Left cardiac atrium (tissue), 4 donors: ENCODE measurements around the gene TRMT61A. TPM values are rescaled to one million over a fixed set of nuclear protein-coding genes. Genes with fewer than 3 reads are reported as not detected.
A peak's percentile ranks its signal among the peaks of the same experiment; 100 is the strongest.

Experiments
- ATAC-seq, 2 donors: fragments of 200-7000 bp; cut with Tn5 transposase; one replicate each; pipeline ENCODE4 v1.9.1; 2020; ENCODE audit warnings: mild to moderate bottlenecking in 2 of 2, moderate library complexity in 2 of 2
- DNase-seq: peaks from one replicate; pipeline ENCODE4 v3.0.0-alpha.2; 2020
- intact Hi-C, 2 donors: fragments of 100-400 bp; cut with DNase I; formaldehyde crosslinking; loops; one replicate each; pipeline versions ENCODE4 v1.14.1 to v1.15.1; 2022 to 2023
- total RNA-seq, 2 donors: library from RNA; stranded (reverse); fragmentation: NEBNext Ultra II Directional; extraction: Animal tissue kit (Norgen Biotek cat#: 25700); gene quantifications; one replicate each; pipeline ENCODE4 v1.2.1, GENCODE V29; 2021
- donor health status: DM: no; HTN: yes; CAD: no.
- donor health status: DM: no; HTN: yes; CAD: no; lungs with severe emphysema.
- donor health status: DM: yes; HTN: yes; CAD: no.
- donor health status: Dilated cardiomyopathy.

TRMT61A gene
- total RNA-seq, 2 donors from 2014 or later = 6.0 to 8.5 TPM

GRCh38 chr14:103552011-103552845 is 23.2 kb downstream of the TRMT61A start:
- peak; percentile 69 for DNase-seq
- ATAC-seq = peak; percentile 51 to 52
- intact Hi-C loops = no loop called here

GRCh38 chr14:103552846-103553210 is 23.8 kb downstream of the TRMT61A start:
- intact Hi-C loops = no loop called here
- DNase-seq (no peak), ATAC-seq (no peak)

- DNase-seq (peak; percentile 20), ATAC-seq (no peak)
- intact Hi-C loops = no loop called here
These were observed 26.8 kb downstream of the TRMT61A start for GRCh38 chr14:103555559-103556337.

GRCh38 chr14:103556946-103557758 is 28.2 kb downstream of the TRMT61A start:
- intact Hi-C loops = no loop called here
- DNase-seq = no peak

GRCh38 chr14:103558071-103558882 is 29.3 kb downstream of the TRMT61A start:
- ATAC-seq = no peak
- intact Hi-C loops = no loop called here
- DNase-seq = no peak

More at GRCh38 chr14:103556946-103557758, 28.2 kb downstream of the TRMT61A start:
- no peak for ATAC-seq

- DNase-seq (no peak), ATAC-seq (no peak)
- intact Hi-C loops = no loop called here
These were observed 30.8 kb downstream of the TRMT61A start for GRCh38 chr14:103559766-103560165.

- ATAC-seq = no peak
- intact Hi-C loops = no loop called here
- no peak for DNase-seq
These were observed 31.7 kb downstream of the TRMT61A start for GRCh38 chr14:103560691-103561090.

- intact Hi-C loops = no loop called here
- ATAC-seq (peak; percentile 45 to 64), DNase-seq (peak; percentile 75)
These were observed 32.6 kb downstream of the TRMT61A start for GRCh38 chr14:103561381-103562178.

- ATAC-seq = peak; percentile 61 to 78
- intact Hi-C loops = no loop called here
- peak; percentile 65 for DNase-seq
These were observed 33.1 kb downstream of the TRMT61A start for GRCh38 chr14:103562179-103562428.

GRCh38 chr14:103562429-103563225 is 33.6 kb downstream of the TRMT61A start, which contains the start of the genes BAG5 and COA8:
TSS of gene BAG5 (minus strand) at chr14:103562657. CDS start at chr14:103561164, 1,493 bp downstream.
TSS of gene COA8 (plus strand) at chr14:103562960. CDS start at chr14:103563002, 42 bp downstream.
- peak; percentile 88 for DNase-seq
- intact Hi-C loops = no loop called here
- peak; percentile 85 to 91 for ATAC-seq

- ATAC-seq (no peak), DNase-seq (no peak)
- intact Hi-C loops = no loop called here
These were observed 34.2 kb downstream of the TRMT61A start for GRCh38 chr14:103563226-103563620.

- DNase-seq (no peak), ATAC-seq (no peak)
- intact Hi-C loops = no loop called here
These were observed 35.0 kb downstream of the TRMT61A start for GRCh38 chr14:103563844-103564505.

- ATAC-seq = no peak
- intact Hi-C loops = no loop called here
- no peak for DNase-seq
These were observed 40.0 kb downstream of the TRMT61A start for GRCh38 chr14:103568952-103569351.

- ATAC-seq (no peak), DNase-seq (no peak)
- intact Hi-C loops = no loop called here
These were observed 40.4 kb downstream of the TRMT61A start for GRCh38 chr14:103569408-103569807.

GRCh38 chr14:103574104-103574503 is 45.1 kb downstream of the TRMT61A start:
- ATAC-seq = no peak
- intact Hi-C loops = loop anchor here in 1 of 2 donors (5.0 to 10.0 kb wide), 3 partner anchors 51 to 403 kb away; partner anchors contain the start of gene KLC1
- no peak for DNase-seq

- no peak for DNase-seq
- intact Hi-C loops = loop anchor here in 1 of 2 donors (5.0 to 10.0 kb wide), 3 partner anchors 50 to 403 kb away; partner anchors contain the start of gene KLC1
- ATAC-seq = no peak
These were observed 45.8 kb downstream of the TRMT61A start for GRCh38 chr14:103574707-103575285.
